CD14-positive monocyte (primary cell): ENCODE measurements around the gene ST6GALNAC2. TPM values are rescaled to one million over a fixed set of nuclear protein-coding genes. Genes with fewer than 3 reads are reported as not detected.

ENCODE experiments used
- DNase-seq, 3 donors: peaks; one replicate each; pipeline ENCODE4 v3.0.0-alpha.2; 2011 to 2022
- H2AFZ ChIP-seq: 2 replicates; pipeline ENCODE4 v1.6.0; 2012; ENCODE audit warnings: mild to moderate bottlenecking, low read depth, low read length, inconsistent platforms; ENCODE audit not compliant: insufficient read depth, poor library complexity, severe bottlenecking
- H3K27ac ChIP-seq, 2 donors: 1 replicate in 1 of 2; 2 replicates in 1 of 2; pipeline ENCODE4 v1.5.1; 2012 to 2013; ENCODE audit warnings: low read length in 2 of 2, control low read depth in 1 of 2, inconsistent platforms in 1 of 2, low read depth in 1 of 2, mild to moderate bottlenecking in 1 of 2
- H3K27me3 ChIP-seq, 2 donors: one replicate each; pipeline versions ENCODE4 v1.6.0 to v1.6.1; 2011 to 2013; ENCODE audit warnings: low read length in 2 of 2; ENCODE audit not compliant: control insufficient read depth in 2 of 2, insufficient read depth in 2 of 2
- H3K36me3 ChIP-seq, 2 donors: replicated peaks in 1 of 2; 1 replicate in 1 of 2; 2 replicates in 1 of 2; pipeline versions ENCODE4 v1.5.1 to v1.6.1; 2012 to 2013; ENCODE audit warnings: low read length in 2 of 2, control low read depth in 1 of 2, inconsistent platforms in 1 of 2, mild to moderate bottlenecking in 1 of 2; ENCODE audit not compliant: insufficient read depth in 2 of 2, control insufficient read depth in 1 of 2
- H3K4me1 ChIP-seq, 2 donors: 1 replicate in 1 of 2; 2 replicates in 1 of 2; pipeline versions ENCODE4 v1.5.1 to v1.6.1; 2012 to 2013; ENCODE audit warnings: low read length in 2 of 2, control low read depth in 1 of 2, inconsistent platforms in 1 of 2, mild to moderate bottlenecking in 1 of 2, moderate library complexity in 1 of 2; ENCODE audit not compliant: insufficient read depth in 2 of 2, control insufficient read depth in 1 of 2
- H3K4me2 ChIP-seq: replicated peaks from 2 replicates; pipeline ENCODE3; 2012; ENCODE audit warnings: low read length, moderate library complexity, mild to moderate bottlenecking; ENCODE audit not compliant: poor library complexity, severe bottlenecking; ENCODE audit errors: extremely low read depth
- H3K4me3 ChIP-seq, 3 experiments: fragments of 200-600 bp in 1 of 3; sonication (generic) in 1 of 3; replicated peaks in 1 of 3; 1 replicate in 2 of 3; 2 replicates in 1 of 3; pipeline ENCODE4 v1.5.1; 2011 to 2013; ENCODE audit warnings: low read length in 3 of 3, mild to moderate bottlenecking in 3 of 3, control low read depth in 2 of 3, low read depth in 2 of 3, inconsistent platforms in 1 of 3, moderate library complexity in 1 of 3
- H3K79me2 ChIP-seq: 2 replicates; pipeline ENCODE4 v1.6.0; 2012; ENCODE audit warnings: mild to moderate bottlenecking, control low read depth, inconsistent platforms, low read length, moderate library complexity; ENCODE audit not compliant: insufficient read depth
- H3K9ac ChIP-seq: 2 replicates; pipeline ENCODE4 v1.6.0; 2017; ENCODE audit warnings: low read length, mild to moderate bottlenecking; ENCODE audit not compliant: insufficient read depth, poor library complexity, severe bottlenecking
- H3K9me3 ChIP-seq, 2 donors: replicated peaks in 1 of 2; 1 replicate in 1 of 2; 2 replicates in 1 of 2; pipeline versions ENCODE4 v1.5.1 to v1.6.1; 2012 to 2013; ENCODE audit warnings: low read length in 2 of 2, control low read depth in 1 of 2; ENCODE audit not compliant: control insufficient read depth in 1 of 2, insufficient read depth in 1 of 2
- H4K20me1 ChIP-seq: 2 replicates; pipeline ENCODE4 v1.6.0; 2012; ENCODE audit warnings: mild to moderate bottlenecking, low read length, control low read depth, moderate library complexity; ENCODE audit not compliant: insufficient read depth
- H3K27ac Mint-ChIP-seq, 7 donors: one replicate each; pipeline ENCODE4 v1.8.0; 2020; ENCODE audit warnings: mild to moderate bottlenecking in 7 of 7, mixed read lengths in 7 of 7, moderate library complexity in 6 of 7, inconsistent platforms in 2 of 7
- H3K27me3 Mint-ChIP-seq, 3 donors: one replicate each; pipeline ENCODE4 v1.8.0; 2021 to 2022; ENCODE audit warnings: low read depth in 3 of 3, mild to moderate bottlenecking in 3 of 3, mixed read lengths in 3 of 3, moderate library complexity in 3 of 3, inconsistent platforms in 1 of 3
- H3K36me3 Mint-ChIP-seq, 2 donors: one replicate each; pipeline ENCODE4 v1.8.0; 2020; ENCODE audit warnings: mixed read lengths in 2 of 2, inconsistent platforms in 1 of 2, mild to moderate bottlenecking in 1 of 2
- H3K4me1 Mint-ChIP-seq: one replicate; pipeline ENCODE4 v1.8.0; 2020; ENCODE audit warnings: mild to moderate bottlenecking, mixed read lengths
- H3K4me3 Mint-ChIP-seq, 2 donors: one replicate each; pipeline ENCODE4 v1.8.0; 2020; ENCODE audit warnings: mild to moderate bottlenecking in 2 of 2, mixed read lengths in 2 of 2, moderate library complexity in 1 of 2
- H3K9me3 Mint-ChIP-seq, 7 donors: one replicate each; pipeline ENCODE4 v1.8.0; 2020 to 2022; ENCODE audit warnings: mixed read lengths in 7 of 7, mild to moderate bottlenecking in 6 of 7, moderate library complexity in 6 of 7, inconsistent platforms in 2 of 7
- WGBS: methylation state at CpG from one replicate; pipeline ENCODE4 v1.1.5; 2013; ENCODE audit warnings: missing lambda C conversion rate; ENCODE audit not compliant: insufficient coverage; 5-methylcytosine and 5-hydroxymethylcytosine counted together
- intact Hi-C, 2 donors: fragments of 100-400 bp; cut with micrococcal nuclease; formaldehyde crosslinking; loops; one replicate each; pipeline versions ENCODE4 v1.15.0 to v1.15.1; 2023
- polyA plus RNA-seq, 3 donors: library from polyadenylated mRNA; depleted of rRNA in 1 of 3; unstranded in 2 of 3; stranded (reverse) in 1 of 3; fragments of 300-500 nt in 2 of 3; fragments of >200 nt in 1 of 3; fragmentation: Illumina TruSeq in 2 of 3; gene quantifications; 1 replicate in 2 of 3; 2 replicates in 1 of 3; pipeline ENCODE4 v1.2.3, GENCODE V29; 2012 to 2021
- TF ChIP-seq, protein P1 (sequence below): fragments of 200-600 bp; IDR thresholded peaks from one replicate; pipeline ENCODE4 v1.8.0; 2022; ENCODE audit warnings: antibody characterized with exemption, mild to moderate bottlenecking

The ST6GALNAC2 gene
- polyA plus RNA-seq, 3 donors, result 8.3 to 11.8 (median 11.8) TPM

- Histone ChIP-seq H3K4me1 (peaks cover 10% of the 10 kb centered on the region in 2 donors), H3K27ac (no peak overlapping the region), H3K4me2 (no peak overlapping the region), H3K79me2 (no peaks in the 10 kb centered on the region), H2AFZ (no peak overlapping the region), H3K9ac (no peak overlapping the region), H3K27me3 (peaks cover 13 to 47% of the 10 kb centered on the region in 2 donors), H3K4me3 (no peak overlapping the region), H3K36me3 (no peaks in the 10 kb centered on the region), H4K20me1 (no peaks in the 10 kb centered on the region), H3K9me3 (peaks cover 0 to 2% of the 10 kb centered on the region in 2 donors)
- H3K4me3 Mint-ChIP-seq, result peak overlapping the region in 1 of 2 donors; percentile 68
- H3K36me3 Mint-ChIP-seq, result peaks cover 0 to 8% of the 10 kb centered on the region in 2 donors
- DNase-seq, result no peak
- H3K9me3 Mint-ChIP-seq, result peaks cover 0 to 4% (median 2%) of the 10 kb centered on the region in 7 donors
- WGBS, result 80% methylated on average over 4 of the region's 6 CpGs
- H3K27ac Mint-ChIP-seq, result no peak overlapping the region
- peaks cover 14% of the 10 kb centered on the region for H3K4me1 Mint-ChIP-seq
- peaks cover 44 to 63% (median 49%) of the 10 kb centered on the region in 3 donors for H3K27me3 Mint-ChIP-seq
- TF ChIP-seq, protein P1, sequence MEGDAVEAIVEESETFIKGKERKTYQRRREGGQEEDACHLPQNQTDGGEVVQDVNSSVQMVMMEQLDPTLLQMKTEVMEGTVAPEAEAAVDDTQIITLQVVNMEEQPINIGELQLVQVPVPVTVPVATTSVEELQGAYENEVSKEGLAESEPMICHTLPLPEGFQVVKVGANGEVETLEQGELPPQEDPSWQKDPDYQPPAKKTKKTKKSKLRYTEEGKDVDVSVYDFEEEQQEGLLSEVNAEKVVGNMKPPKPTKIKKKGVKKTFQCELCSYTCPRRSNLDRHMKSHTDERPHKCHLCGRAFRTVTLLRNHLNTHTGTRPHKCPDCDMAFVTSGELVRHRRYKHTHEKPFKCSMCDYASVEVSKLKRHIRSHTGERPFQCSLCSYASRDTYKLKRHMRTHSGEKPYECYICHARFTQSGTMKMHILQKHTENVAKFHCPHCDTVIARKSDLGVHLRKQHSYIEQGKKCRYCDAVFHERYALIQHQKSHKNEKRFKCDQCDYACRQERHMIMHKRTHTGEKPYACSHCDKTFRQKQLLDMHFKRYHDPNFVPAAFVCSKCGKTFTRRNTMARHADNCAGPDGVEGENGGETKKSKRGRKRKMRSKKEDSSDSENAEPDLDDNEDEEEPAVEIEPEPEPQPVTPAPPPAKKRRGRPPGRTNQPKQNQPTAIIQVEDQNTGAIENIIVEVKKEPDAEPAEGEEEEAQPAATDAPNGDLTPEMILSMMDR, result no peak
- intact Hi-C loops, result no loop called here
Observed at GRCh38 chr17:76543482-76543825, 42.2 kb downstream of the ST6GALNAC2 start.

- no peak overlapping the region for H3K4me3 ChIP-seq
- H3K9me3 ChIP-seq, result peaks cover 0 to 6% of the 10 kb centered on the region in 2 donors
- WGBS, result 88% methylated on average over 4 of the region's 8 CpGs
- H3K9me3 Mint-ChIP-seq, result peaks cover 0 to 4% (median 2%) of the 10 kb centered on the region in 7 donors
- no peak overlapping the region for H3K4me2 ChIP-seq
- TF ChIP-seq, protein P1, result no peak
- peaks cover 46 to 67% (median 53%) of the 10 kb centered on the region in 3 donors for H3K27me3 Mint-ChIP-seq
- H3K4me1 Mint-ChIP-seq, result peaks cover 14% of the 10 kb centered on the region
- no peak overlapping the region for H3K9ac ChIP-seq
- intact Hi-C loops, result no loop called here
- peaks cover 13 to 15% of the 10 kb centered on the region in 2 donors for H3K4me1 ChIP-seq
- H3K36me3 Mint-ChIP-seq, result peaks cover 0 to 8% of the 10 kb centered on the region in 2 donors
- no peaks in the 10 kb centered on the region for H3K79me2 ChIP-seq
- peak overlapping the region in 1 of 2 donors; percentile 30 for H3K4me3 Mint-ChIP-seq
- no peak for DNase-seq
- H3K27ac Mint-ChIP-seq, result no peak overlapping the region
- H4K20me1 ChIP-seq, result no peaks in the 10 kb centered on the region
- H3K27ac ChIP-seq, result no peak overlapping the region
- H3K27me3 ChIP-seq, result peaks cover 16 to 50% of the 10 kb centered on the region in 2 donors
- no peaks in the 10 kb centered on the region for H3K36me3 ChIP-seq
- no peak overlapping the region for H2AFZ ChIP-seq
Observed at GRCh38 chr17:76542984-76543383, 42.7 kb downstream of the ST6GALNAC2 start.
